H1 (cell line): ENCODE measurements around the gene TPM1.

Experiments
- ASH2L ChIP-seq: fragments of 200-600, 300-600 bp; sonication (generic); IDR thresholded peaks from one replicate; pipeline ENCODE4 v1.7.1; 2017; ENCODE audit warnings: low read length
- CTCF ChIP-seq, 3 experiments: IDR thresholded peaks; 1 replicate in 2 of 3; 2 replicates in 1 of 3; pipeline versions ENCODE4 v1.5.1 to v1.6.1; 2011; ENCODE audit warnings: low read length in 3 of 3, mild to moderate bottlenecking in 3 of 3, inconsistent platforms in 2 of 3, low read depth in 1 of 3, moderate library complexity in 1 of 3; ENCODE audit not compliant: insufficient read depth in 1 of 3; ENCODE audit errors: control extremely low read depth in 1 of 3
- EZH2 ChIP-seq: fragments of 200-600 bp; sonication (generic); IDR thresholded peaks from 2 replicates; pipeline ENCODE4 v1.7.1; 2012; ENCODE audit warnings: low read depth, mild to moderate bottlenecking, moderate library complexity, low read length, inconsistent platforms; ENCODE audit not compliant: severe bottlenecking
- FOSL1 ChIP-seq: IDR thresholded peaks from 2 replicates; pipeline ENCODE4 v1.6.1; 2011; ENCODE audit warnings: mild to moderate bottlenecking, low read depth, low read length, moderate library complexity; ENCODE audit not compliant: insufficient read depth
- GABPA ChIP-seq: IDR thresholded peaks from 2 replicates; pipeline ENCODE4 v1.6.1; 2011; ENCODE audit warnings: mild to moderate bottlenecking, low read length, moderate library complexity, borderline replicate concordance; ENCODE audit not compliant: insufficient read depth
- JUND ChIP-seq: IDR thresholded peaks from 2 replicates; pipeline ENCODE4 v1.6.1; 2011; ENCODE audit warnings: mild to moderate bottlenecking, improper control_type of control experiment, low read length
- MAX ChIP-seq: IDR thresholded peaks from 2 replicates; pipeline ENCODE4 v1.6.1; 2012; ENCODE audit warnings: inconsistent platforms
- POLR2A ChIP-seq, 2 experiments: IDR thresholded peaks; 1 replicate in 1 of 2; 2 replicates in 1 of 2; pipeline ENCODE4 v1.6.1; 2011; ENCODE audit warnings: low read depth in 2 of 2, low read length in 2 of 2, mild to moderate bottlenecking in 2 of 2; ENCODE audit errors: control extremely low read depth in 1 of 2
- POLR2AphosphoS5 ChIP-seq: IDR thresholded peaks from 2 replicates; pipeline ENCODE4 v1.6.1; 2011; ENCODE audit warnings: low read depth, low read length
- RFX5 ChIP-seq: IDR thresholded peaks from 2 replicates; pipeline ENCODE4 v1.6.1; 2011; ENCODE audit warnings: low read depth, low read length, improper control_type of control experiment, borderline replicate concordance
- SP1 ChIP-seq: IDR thresholded peaks from 2 replicates; pipeline ENCODE4 v1.6.1; 2011; ENCODE audit warnings: low read depth, low read length
- TBP ChIP-seq: IDR thresholded peaks from 2 replicates; pipeline ENCODE4 v1.6.1; 2011; ENCODE audit warnings: low read depth, low read length, improper control_type of control experiment
- TCF12 ChIP-seq: IDR thresholded peaks from 2 replicates; pipeline ENCODE4 v1.6.1; 2011; ENCODE audit warnings: low read depth, mild to moderate bottlenecking, low read length
- TEAD4 ChIP-seq: IDR thresholded peaks from 2 replicates; pipeline ENCODE4 v1.6.1; 2012; ENCODE audit warnings: low read depth, low read length, inconsistent platforms, mixed read lengths

GRCh38 chr15:63042877-63043334, 359 bp downstream of the TPM1 start:
- TF ChIP-seq TBP (no peak), CTCF (IDR thresholded peaks at IDR 0.05; ENCODE audit: control extremely low read depth in 1 of 3, insufficient read depth in 1 of 3, low read depth in 1 of 3, low read length in 3 of 3) (no peak), POLR2A (IDR thresholded peaks at IDR 0.05; ENCODE audit: control extremely low read depth in 1 of 2, low read depth in 2 of 2, low read length in 2 of 2) (no peak; a peak in 1 of 3 replicates), MAX (no peak; the same call in 1 of the 2 replicates), POLR2AphosphoS5 (no peak; the same call in 1 of the 2 replicates), TCF12 (no peak), ASH2L (peak; percentile 45), RFX5 (no peak), SP1 (no peak), TEAD4 (no peak), FOSL1 (no peak), GABPA (no peak), EZH2 (no peak), JUND (no peak)
